Smooth muscle cell (in vitro differentiated cells): ENCODE results near the gene THSD7B. TPM values are rescaled to one million over a fixed set of nuclear protein-coding genes. Genes with fewer than 3 reads are reported as not detected.
"Not testable (repeated sequence)": the region's sequence is repeated elsewhere in the genome, so short reads cannot be mapped to it uniquely, and the experiment has no call there.

Experiments
- DNase-seq: peaks from one replicate; lab custom pipeline; 2025; ENCODE audit not compliant: unreplicated experiment; lab: John Stamatoyannopoulos, UW
- H2AFZ ChIP-seq: fragments of 200-600 bp; sonication (generic); 2 replicates; pipeline ENCODE4 v1.6.0; 2016; ENCODE audit warnings: antibody characterized with exemption, low read depth, mild to moderate bottlenecking
- H3F3A ChIP-seq: fragments of 200-600 bp; sonication (generic); 2 replicates; pipeline ENCODE4 v1.6.0; 2017; ENCODE audit warnings: antibody characterized with exemption, low read depth
- H3K27ac ChIP-seq: fragments of 200-600 bp; sonication (generic); 2 replicates; pipeline ENCODE4 v1.5.1; 2016; ENCODE audit warnings: low read depth, mild to moderate bottlenecking
- H3K27me3 ChIP-seq: fragments of 200-600 bp; sonication (generic); 2 replicates; pipeline ENCODE4 v1.6.1; 2016; ENCODE audit warnings: low read depth, mild to moderate bottlenecking
- H3K36me3 ChIP-seq: fragments of 200-600 bp; sonication (generic); 2 replicates; pipeline ENCODE4 v1.5.1; 2016; ENCODE audit warnings: low read depth
- H3K4me1 ChIP-seq: fragments of 200-600 bp; sonication (generic); 2 replicates; pipeline ENCODE4 v1.5.1; 2016; ENCODE audit warnings: low read depth
- H3K4me2 ChIP-seq: fragments of 200-600 bp; sonication (generic); 2 replicates; pipeline ENCODE4 v1.6.0; 2016; ENCODE audit warnings: mild to moderate bottlenecking
- H3K4me3 ChIP-seq: fragments of 200-600 bp; sonication (generic); 2 replicates; pipeline ENCODE4 v1.5.1; 2016; ENCODE audit warnings: mild to moderate bottlenecking
- H3K79me2 ChIP-seq: fragments of 200-600 bp; sonication (generic); 2 replicates; pipeline ENCODE4 v1.6.0; 2016; ENCODE audit warnings: low read depth, mild to moderate bottlenecking
- H3K9ac ChIP-seq: fragments of 200-600 bp; sonication (generic); 2 replicates; pipeline ENCODE4 v1.6.0; 2016; ENCODE audit warnings: low read depth
- H3K9me3 ChIP-seq: fragments of 200-600 bp; sonication (generic); replicated peaks from 2 replicates; pipeline ENCODE4 v1.5.1; 2016; ENCODE audit warnings: low read depth
- H4K20me1 ChIP-seq: fragments of 200-600 bp; sonication (generic); 2 replicates; pipeline ENCODE4 v1.6.0; 2016; ENCODE audit warnings: low read depth
- CTCF ChIP-seq: fragments of 200-600 bp; sonication (generic); IDR thresholded peaks from 2 replicates; pipeline ENCODE4 v1.5.1; 2017; ENCODE audit warnings: borderline replicate concordance, mild to moderate bottlenecking, antibody characterized with exemption; ENCODE audit not compliant: insufficient read depth, poor library complexity, severe bottlenecking
- WGBS: methylation state at CpG from one replicate; pipeline ENCODE4 v1.1.7; 2016; ENCODE audit warnings: low lambda C conversion rate; 5-methylcytosine and 5-hydroxymethylcytosine counted together
- polyA plus RNA-seq: library from polyadenylated mRNA; unstranded; fragments of >200 nt; fragmentation: Nextera tagmentation; extraction: Ambion mirVana; gene quantifications from 2 replicates; pipeline ENCODE4 v1.2.1, GENCODE V29; 2016
- total RNA-seq: library from RNA; depleted of rRNA; stranded (reverse); fragments of >200 nt; gene quantifications from 2 replicates; pipeline ENCODE4 v1.2.3, GENCODE V29; 2014

Gene THSD7B
- total and polyA plus RNA-seq, 2 experiments from 2014 or later, result not detected

- Histone ChIP-seq H3K9ac (no peak overlapping the region), H3K4me1 (no peaks in the 10 kb centered on the region), H3K4me3 (no peak overlapping the region), H3F3A (no peaks in the 10 kb centered on the region), H2AFZ (no peak overlapping the region), H3K27ac (no peak overlapping the region), H3K79me2 (no peaks in the 10 kb centered on the region), H3K9me3 (no peaks in the 10 kb centered on the region), H3K27me3 (no peaks in the 10 kb centered on the region), H3K36me3 (no peaks in the 10 kb centered on the region), H3K4me2 (no peak overlapping the region), H4K20me1 (no peaks in the 10 kb centered on the region)
- DNase-seq, result no peak
- TF ChIP-seq CTCF, result no peak
- WGBS, result 100% methylated on average over 1 of the region's 1 CpG
Observed at GRCh38 chr2:137696916-137697315, 931.6 kb downstream of the THSD7B start.

GRCh38 chr2:137700250-137700649, 934.9 kb downstream of the THSD7B start:
- not testable (repeated sequence) for H3K36me3 ChIP-seq, DNase-seq, H2AFZ ChIP-seq, H3K27ac ChIP-seq, H3K9ac ChIP-seq, H3F3A ChIP-seq, H3K4me2 ChIP-seq, H3K9me3 ChIP-seq, H3K4me1 ChIP-seq, H3K27me3 ChIP-seq, H4K20me1 ChIP-seq, H3K4me3 ChIP-seq, H3K79me2 ChIP-seq
- 78% methylated on average over 1 of the region's 1 CpG for WGBS

GRCh38 chr2:137700681-137701080, 935.3 kb downstream of the THSD7B start:
- Histone ChIP-seq H3K9ac (no peak overlapping the region), H3K4me2 (no peak overlapping the region), H3K4me3 (no peak overlapping the region), H2AFZ (no peak overlapping the region), H4K20me1 (no peaks in the 10 kb centered on the region), H3K9me3 (no peaks in the 10 kb centered on the region), H3K36me3 (no peaks in the 10 kb centered on the region), H3K27ac (no peak overlapping the region), H3K79me2 (no peaks in the 10 kb centered on the region), H3K27me3 (no peaks in the 10 kb centered on the region), H3F3A (no peaks in the 10 kb centered on the region), H3K4me1 (no peaks in the 10 kb centered on the region)
- TF ChIP-seq CTCF, result no peak
- DNase-seq, result no peak

GRCh38 chr2:137705296-137705695, 940.0 kb downstream of the THSD7B start:
- Histone ChIP-seq H3K36me3 (no peaks in the 10 kb centered on the region), H3K79me2 (no peaks in the 10 kb centered on the region), H3K27ac (no peak overlapping the region), H3K4me3 (no peak overlapping the region), H3K4me1 (no peaks in the 10 kb centered on the region), H4K20me1 (no peaks in the 10 kb centered on the region), H2AFZ (no peak overlapping the region), H3K27me3 (no peaks in the 10 kb centered on the region), H3F3A (no peaks in the 10 kb centered on the region), H3K4me2 (no peak overlapping the region), H3K9ac (no peak overlapping the region), H3K9me3 (no peaks in the 10 kb centered on the region)
- WGBS, result 86% methylated on average over 4 of the region's 4 CpGs
- TF ChIP-seq CTCF, result no peak
- no peak for DNase-seq
